IgD-negative memory B cell (primary cell): Measurements from ENCODE around the gene PRR5L. TPM values are rescaled to one million over a fixed set of nuclear protein-coding genes. Genes with fewer than 3 reads are reported as not detected.

Experiments used
- H3K27ac Mint-ChIP-seq, 3 donors: one replicate each; pipeline ENCODE4 v1.8.0; 2020 to 2022; ENCODE audit warnings: mild to moderate bottlenecking in 3 of 3, mixed read lengths in 3 of 3, moderate library complexity in 1 of 3
- H3K27me3 Mint-ChIP-seq: one replicate; pipeline ENCODE4 v1.8.0; 2021; ENCODE audit warnings: mixed read lengths
- H3K36me3 Mint-ChIP-seq: one replicate; pipeline ENCODE4 v1.8.0; 2020; ENCODE audit warnings: mild to moderate bottlenecking, mixed read lengths
- H3K4me1 Mint-ChIP-seq, 3 donors: one replicate each; pipeline ENCODE4 v1.8.0; 2020 to 2022; ENCODE audit warnings: mixed read lengths in 3 of 3, mild to moderate bottlenecking in 1 of 3
- H3K4me3 Mint-ChIP-seq, 4 donors: one replicate each; pipeline ENCODE4 v1.8.0; 2020 to 2022; ENCODE audit warnings: mild to moderate bottlenecking in 4 of 4, mixed read lengths in 4 of 4, moderate library complexity in 3 of 4
- H3K9me3 Mint-ChIP-seq, 3 donors: one replicate each; pipeline ENCODE4 v1.8.0; 2020 to 2021; ENCODE audit warnings: mixed read lengths in 3 of 3, mild to moderate bottlenecking in 1 of 3
- polyA plus RNA-seq: library from polyadenylated mRNA; unstranded; fragments of 300-500 nt; fragmentation: Illumina TruSeq; gene quantifications from one replicate; pipeline ENCODE4 v1.2.3, GENCODE V29; 2021

The PRR5L gene
- polyA plus RNA-seq, 1 donor from 2014 or later, result 1.2 TPM

DNA sequence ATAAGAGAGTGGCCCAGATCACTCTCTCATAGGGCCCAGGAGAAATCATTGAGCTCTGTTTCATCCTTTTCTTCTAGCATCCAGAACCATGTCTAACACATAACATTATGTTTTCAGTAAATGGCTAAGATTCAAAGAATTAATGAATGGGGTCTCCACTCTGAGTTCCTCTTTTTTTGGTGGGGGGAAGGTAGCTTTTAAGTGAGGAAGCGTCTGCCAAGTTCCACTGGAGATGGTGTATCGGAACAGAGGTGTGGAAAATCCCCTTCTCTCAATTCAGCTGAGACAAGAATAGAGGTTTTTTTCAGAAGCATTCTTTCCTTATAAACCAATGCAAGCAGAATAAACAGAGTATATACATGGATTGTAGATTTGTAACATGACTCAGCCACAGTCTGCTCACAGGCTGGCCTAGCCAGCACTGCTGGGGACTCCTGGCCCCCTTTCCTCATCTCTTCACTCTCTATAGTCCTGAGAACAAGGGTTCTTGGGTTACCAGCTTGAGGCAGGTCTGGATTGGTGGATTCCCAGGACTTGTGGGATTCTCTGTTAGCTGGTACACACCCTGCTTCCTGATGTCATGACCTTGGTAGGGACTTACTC is 116.8 kb downstream of the PRR5L start:
- peak overlapping the region; percentile 14 to 61 (median 36) for H3K27ac Mint-ChIP-seq
- no peaks in the 10 kb centered on the region for H3K27me3 Mint-ChIP-seq
- no peaks in the 10 kb centered on the region for H3K36me3 Mint-ChIP-seq
- no peak overlapping the region for H3K4me3 Mint-ChIP-seq
- H3K4me1 Mint-ChIP-seq, result peaks cover 35 to 44% (median 43%) of the 10 kb centered on the region in 3 donors
- H3K9me3 Mint-ChIP-seq, result no peaks in the 10 kb centered on the region

DNA sequence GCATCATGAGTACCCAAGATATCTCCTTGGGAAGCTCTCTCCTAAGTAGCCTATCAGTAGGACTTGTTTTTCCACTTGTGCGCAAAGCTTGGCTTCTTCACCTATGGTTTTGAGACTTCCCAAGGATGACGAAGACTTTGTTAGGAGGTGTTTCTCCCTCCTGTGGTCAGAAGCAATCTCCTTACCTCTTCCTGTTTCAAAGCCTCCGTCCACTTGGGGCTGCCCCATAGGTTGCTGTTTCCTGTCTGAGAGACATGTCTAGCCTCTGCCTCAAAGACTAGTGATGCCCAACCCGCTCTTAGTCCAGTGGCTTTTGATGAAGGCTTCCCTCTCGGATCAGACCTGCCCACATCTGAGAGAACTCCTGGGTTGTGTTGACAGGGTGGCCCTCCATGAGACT is 121.1 kb downstream of the PRR5L start:
- H3K27ac Mint-ChIP-seq, result no peak overlapping the region
- H3K36me3 Mint-ChIP-seq, result no peaks in the 10 kb centered on the region
- no peaks in the 10 kb centered on the region for H3K9me3 Mint-ChIP-seq
- peaks cover 4 to 12% (median 9%) of the 10 kb centered on the region in 3 donors for H3K4me1 Mint-ChIP-seq
- H3K4me3 Mint-ChIP-seq, result peak overlapping the region in 1 of 4 donors; percentile 23
- peaks cover 3% of the 10 kb centered on the region for H3K27me3 Mint-ChIP-seq

- Mint-ChIP-seq H3K27ac (no peak overlapping the region), H3K4me3 (no peak overlapping the region), H3K4me1 (peaks cover 0 to 5% (median 4%) of the 10 kb centered on the region in 3 donors), H3K27me3 (peaks cover 3% of the 10 kb centered on the region), H3K36me3 (no peaks in the 10 kb centered on the region), H3K9me3 (no peaks in the 10 kb centered on the region)
Observed at GRCh38 chr11:36419791-36420424, 123.8 kb downstream of the PRR5L start.

DNA sequence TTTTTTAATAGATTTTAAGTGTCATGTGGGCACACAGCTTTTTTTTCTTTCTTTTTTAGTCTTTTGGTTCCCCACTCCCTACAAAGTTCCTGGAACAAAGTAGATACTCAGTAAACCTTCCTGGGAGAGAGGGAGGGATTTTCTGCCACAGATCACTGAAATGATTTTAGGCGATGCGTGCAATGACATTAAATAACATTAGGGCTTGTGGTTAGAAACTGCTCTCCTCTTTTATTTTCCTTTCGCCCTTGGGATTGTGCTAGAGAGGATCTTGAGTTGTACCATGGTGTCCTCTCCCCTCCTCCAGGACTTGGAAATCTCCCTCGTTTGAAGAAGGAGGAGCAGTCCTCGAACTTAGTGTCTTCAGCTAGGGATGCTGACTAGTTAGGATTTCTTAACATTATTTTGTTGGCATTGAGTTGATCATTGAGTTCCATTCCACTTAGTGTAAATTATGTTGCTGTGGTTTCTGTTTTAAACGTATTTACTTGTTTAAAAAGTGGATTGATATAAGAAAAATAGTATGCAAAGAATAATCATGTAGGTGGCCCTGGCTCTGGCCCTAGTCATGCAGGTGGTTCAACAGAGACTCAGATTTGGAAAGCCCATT is 125.6 kb downstream of the PRR5L start:
- Mint-ChIP-seq H3K4me1 (peaks cover 0 to 5% (median 4%) of the 10 kb centered on the region in 3 donors), H3K9me3 (no peaks in the 10 kb centered on the region), H3K36me3 (no peaks in the 10 kb centered on the region), H3K27me3 (peaks cover 3% of the 10 kb centered on the region), H3K4me3 (peak overlapping the region in 1 of 4 donors; percentile 14), H3K27ac (no peak overlapping the region)

GRCh38 chr11:36425561-36426081 is 129.5 kb downstream of the PRR5L start:
- Mint-ChIP-seq H3K4me3 (no peak overlapping the region), H3K9me3 (no peaks in the 10 kb centered on the region), H3K4me1 (peaks cover 0 to 5% (median 4%) of the 10 kb centered on the region in 3 donors), H3K27me3 (peaks cover 3% of the 10 kb centered on the region), H3K27ac (no peak overlapping the region), H3K36me3 (no peaks in the 10 kb centered on the region)

DNA sequence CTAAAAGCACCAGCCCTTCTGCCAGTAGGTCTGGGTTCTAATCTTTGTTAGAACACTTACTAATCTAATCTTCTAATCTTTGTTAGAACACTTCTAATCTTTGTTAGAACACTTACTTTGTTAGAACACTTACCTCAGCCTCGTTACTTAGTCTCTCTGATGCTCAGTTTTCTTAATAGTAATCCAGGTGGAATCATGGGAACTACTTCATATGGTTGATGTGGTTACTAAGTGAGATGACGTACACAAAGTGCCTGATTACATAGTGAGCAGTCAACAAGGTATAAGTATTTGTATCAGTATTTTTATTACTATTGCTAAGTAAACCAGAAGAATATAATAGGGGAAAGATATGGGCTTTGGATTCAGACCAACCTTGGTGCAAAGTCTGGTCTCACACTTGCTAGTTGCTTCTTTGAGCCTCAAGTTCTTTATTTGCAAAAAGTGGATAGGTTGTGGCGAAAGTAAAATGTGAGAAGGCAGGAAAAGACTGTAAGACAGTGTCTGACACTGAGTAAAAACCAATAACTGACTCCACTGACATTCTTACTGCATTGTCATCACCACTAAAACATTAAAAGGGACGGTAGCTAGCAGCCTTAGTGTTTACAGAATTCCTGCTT is 130.2 kb downstream of the PRR5L start:
- H3K4me3 Mint-ChIP-seq, result no peak overlapping the region
- peaks cover 2% of the 10 kb centered on the region for H3K27me3 Mint-ChIP-seq
- peaks cover 0 to 1% (median 0%) of the 10 kb centered on the region in 3 donors for H3K4me1 Mint-ChIP-seq
- no peaks in the 10 kb centered on the region for H3K9me3 Mint-ChIP-seq
- H3K36me3 Mint-ChIP-seq, result no peaks in the 10 kb centered on the region
- no peak overlapping the region for H3K27ac Mint-ChIP-seq

DNA sequence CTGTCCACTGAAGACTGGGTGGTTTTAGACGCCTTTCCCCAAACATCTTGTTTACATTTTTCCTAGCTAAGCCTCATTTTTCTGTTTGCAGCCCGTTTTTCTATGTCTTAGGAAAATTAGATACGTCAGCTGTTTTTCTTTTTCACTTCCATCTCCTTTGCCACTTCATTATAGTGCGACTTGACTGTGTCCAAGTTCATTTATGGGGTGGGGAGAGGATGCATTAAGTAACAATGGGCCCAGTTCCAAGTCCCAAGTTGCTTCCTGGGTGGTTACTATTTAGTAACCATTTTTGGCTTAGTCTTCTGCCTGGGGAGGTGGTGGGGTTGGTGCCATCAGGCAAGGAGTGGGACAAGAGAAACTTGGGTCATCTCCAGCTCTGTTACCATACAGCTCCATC is 131.0 kb downstream of the PRR5L start:
- peak overlapping the region in 1 of 4 donors; percentile 70 for H3K4me3 Mint-ChIP-seq
- H3K27me3 Mint-ChIP-seq, result no peaks in the 10 kb centered on the region
- H3K4me1 Mint-ChIP-seq, result no peaks in the 10 kb centered on the region
- no peaks in the 10 kb centered on the region for H3K9me3 Mint-ChIP-seq
- no peaks in the 10 kb centered on the region for H3K36me3 Mint-ChIP-seq
- H3K27ac Mint-ChIP-seq, result no peak overlapping the region

DNA sequence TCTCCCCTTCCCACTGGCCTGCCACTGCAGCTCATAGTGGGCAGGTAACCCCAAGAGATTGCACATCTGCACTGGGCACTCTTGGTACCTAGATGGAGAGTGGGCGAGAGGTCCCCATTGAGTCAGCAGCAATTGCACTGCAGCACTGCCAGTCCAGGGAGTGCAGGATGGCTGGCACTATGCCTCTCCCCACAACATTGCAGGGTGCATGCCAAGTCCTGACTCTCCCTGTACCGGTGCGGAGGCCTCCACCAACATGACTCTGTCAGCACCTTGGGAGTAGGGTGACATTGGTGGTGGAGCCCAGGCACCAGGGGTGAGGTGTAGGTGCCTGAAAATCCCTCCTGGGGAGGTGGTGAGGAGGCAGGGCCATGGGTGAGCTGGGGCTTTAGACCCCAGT is 131.8 kb downstream of the PRR5L start:
- Mint-ChIP-seq H3K9me3 (no peaks in the 10 kb centered on the region), H3K4me3 (no peak overlapping the region), H3K4me1 (no peaks in the 10 kb centered on the region), H3K27ac (no peak overlapping the region), H3K36me3 (no peaks in the 10 kb centered on the region), H3K27me3 (no peaks in the 10 kb centered on the region)

GRCh38 chr11:36431429-36432092 is 135.5 kb downstream of the PRR5L start:
- Mint-ChIP-seq H3K4me1 (no peaks in the 10 kb centered on the region), H3K27me3 (no peaks in the 10 kb centered on the region), H3K4me3 (no peak overlapping the region), H3K27ac (no peak overlapping the region), H3K9me3 (no peaks in the 10 kb centered on the region), H3K36me3 (no peaks in the 10 kb centered on the region)

DNA sequence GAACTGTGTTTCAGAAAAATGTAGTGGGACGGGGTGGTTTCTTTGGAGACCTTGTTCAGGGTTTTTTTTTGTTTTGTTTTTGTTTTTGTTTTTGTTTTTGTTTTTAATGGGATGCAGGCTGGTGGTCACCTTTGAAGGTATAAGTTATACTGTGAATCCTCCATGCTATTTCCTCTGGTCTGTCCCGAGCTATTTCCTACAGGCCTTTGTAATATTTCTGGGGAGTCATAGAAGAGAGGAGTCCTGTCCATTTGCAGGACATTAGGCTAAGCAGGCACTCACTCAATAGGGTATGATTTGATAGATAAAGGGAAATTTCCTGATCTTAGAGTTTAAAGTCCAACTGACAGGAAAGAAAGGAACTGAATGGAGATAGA is 136.0 kb downstream of the PRR5L start:
- H3K4me1 Mint-ChIP-seq, result no peaks in the 10 kb centered on the region
- H3K4me3 Mint-ChIP-seq, result no peak overlapping the region
- H3K27ac Mint-ChIP-seq, result no peak overlapping the region
- H3K27me3 Mint-ChIP-seq, result no peaks in the 10 kb centered on the region
- no peaks in the 10 kb centered on the region for H3K36me3 Mint-ChIP-seq
- H3K9me3 Mint-ChIP-seq, result no peaks in the 10 kb centered on the region

DNA sequence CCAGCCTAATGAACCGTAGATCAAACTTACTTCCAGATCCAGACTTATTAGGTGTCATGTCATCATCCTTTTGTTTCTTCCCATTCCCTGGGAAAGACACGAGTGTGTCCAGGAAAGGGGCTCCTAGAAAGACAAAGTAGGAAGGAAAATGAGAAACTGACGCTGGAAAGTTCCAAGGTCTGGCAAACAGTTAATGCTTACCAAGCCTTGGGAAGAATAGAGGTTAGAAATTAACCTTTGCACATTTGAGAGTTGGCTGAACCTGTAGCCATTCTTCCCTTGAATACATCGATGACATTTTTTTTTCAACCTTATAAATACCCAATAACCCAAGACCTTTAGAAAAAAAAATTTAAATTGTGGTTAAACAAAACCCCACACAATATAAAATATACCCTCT is 136.7 kb downstream of the PRR5L start:
- H3K27me3 Mint-ChIP-seq, result no peaks in the 10 kb centered on the region
- no peaks in the 10 kb centered on the region for H3K36me3 Mint-ChIP-seq
- H3K27ac Mint-ChIP-seq, result peak overlapping the region in 1 of 3 donors; percentile 53

DNA sequence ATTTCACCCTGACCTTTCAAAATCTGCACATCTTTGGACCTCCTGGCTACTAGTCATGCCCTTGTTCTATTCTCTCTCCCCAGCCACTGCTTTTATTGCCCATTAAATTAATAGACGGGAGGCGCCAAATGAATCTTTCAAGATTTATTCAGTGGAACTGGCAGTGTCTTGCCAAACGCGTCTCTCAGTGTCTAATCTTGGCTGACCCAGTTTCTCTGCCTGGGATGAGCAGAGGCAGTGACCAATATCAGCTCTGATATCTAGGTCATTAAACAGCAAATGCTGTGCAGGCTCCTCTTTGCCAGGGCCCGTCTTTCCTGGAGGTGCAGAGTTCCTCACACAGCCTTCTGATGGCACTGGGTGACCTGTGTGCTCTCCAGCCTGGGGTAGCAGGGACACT is 140.0 kb downstream of the PRR5L start:
- peaks cover 0 to 3% (median 2%) of the 10 kb centered on the region in 3 donors for H3K9me3 Mint-ChIP-seq
- no peak overlapping the region for H3K4me3 Mint-ChIP-seq
- no peaks in the 10 kb centered on the region for H3K27me3 Mint-ChIP-seq
- H3K4me1 Mint-ChIP-seq, result no peaks in the 10 kb centered on the region
- no peak overlapping the region for H3K27ac Mint-ChIP-seq
- H3K36me3 Mint-ChIP-seq, result no peaks in the 10 kb centered on the region

More for the DNA sequence above, 136.7 kb downstream of the PRR5L start:
- no peaks in the 10 kb centered on the region for H3K4me1 Mint-ChIP-seq
- H3K9me3 Mint-ChIP-seq, result no peaks in the 10 kb centered on the region
- H3K4me3 Mint-ChIP-seq, result no peak overlapping the region

GRCh38 chr11:36436589-36436988 is 140.5 kb downstream of the PRR5L start:
- Mint-ChIP-seq H3K27ac (no peak overlapping the region), H3K36me3 (no peaks in the 10 kb centered on the region), H3K4me1 (no peaks in the 10 kb centered on the region), H3K4me3 (no peak overlapping the region), H3K9me3 (peaks cover 0 to 4% (median 4%) of the 10 kb centered on the region in 3 donors), H3K27me3 (no peaks in the 10 kb centered on the region)

DNA sequence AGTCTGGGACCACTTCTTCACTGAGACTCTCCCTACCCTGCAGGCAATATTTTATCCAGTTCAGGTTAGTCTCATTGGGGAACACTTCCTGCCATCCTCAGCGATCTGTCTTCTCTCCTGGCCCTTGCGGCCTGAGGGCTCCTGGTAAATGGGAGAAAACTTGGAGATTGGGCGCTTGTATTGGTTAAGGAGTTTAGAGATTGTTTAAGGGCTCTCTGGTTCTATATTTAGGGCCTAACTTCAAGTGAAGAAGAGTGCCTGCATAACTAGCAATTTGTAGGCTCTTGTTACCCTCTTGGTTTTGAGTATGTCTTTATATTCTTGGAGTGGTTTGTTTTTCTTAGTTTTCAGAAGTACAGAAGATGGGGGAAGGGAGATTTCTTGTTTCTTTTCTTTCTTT is 141.3 kb downstream of the PRR5L start:
- H3K4me1 Mint-ChIP-seq, result no peaks in the 10 kb centered on the region
- no peak overlapping the region for H3K4me3 Mint-ChIP-seq
- H3K27me3 Mint-ChIP-seq, result no peaks in the 10 kb centered on the region
- H3K36me3 Mint-ChIP-seq, result peaks cover 2% of the 10 kb centered on the region
- peaks cover 0 to 4% (median 4%) of the 10 kb centered on the region in 3 donors for H3K9me3 Mint-ChIP-seq
- H3K27ac Mint-ChIP-seq, result no peak overlapping the region

DNA sequence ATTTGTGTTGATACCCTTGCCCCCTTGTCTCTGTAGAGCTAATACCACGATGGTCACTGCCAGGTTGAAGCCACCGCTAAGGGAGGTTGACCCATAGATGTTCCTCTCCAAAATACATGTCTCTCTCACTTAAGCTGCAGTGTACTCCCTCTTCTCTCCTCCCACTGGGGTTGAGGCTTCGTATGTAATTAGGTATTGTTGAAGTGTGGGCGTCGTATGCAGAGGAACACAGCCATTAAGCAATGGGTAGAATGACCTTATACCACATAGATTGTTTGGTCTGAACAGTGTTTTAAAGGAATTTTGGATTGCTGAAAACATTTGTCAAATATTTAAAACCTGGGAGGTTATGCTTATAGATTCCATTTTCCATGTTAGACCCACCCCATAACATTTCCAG is 142.0 kb downstream of the PRR5L start:
- no peak overlapping the region for H3K27ac Mint-ChIP-seq
- no peaks in the 10 kb centered on the region for H3K4me1 Mint-ChIP-seq

More for the DNA sequence above, 142.0 kb downstream of the PRR5L start:
- H3K4me3 Mint-ChIP-seq, result no peak overlapping the region
- H3K9me3 Mint-ChIP-seq, result peaks cover 0 to 4% (median 4%) of the 10 kb centered on the region in 3 donors
- peaks cover 2% of the 10 kb centered on the region for H3K36me3 Mint-ChIP-seq
- no peaks in the 10 kb centered on the region for H3K27me3 Mint-ChIP-seq
